Fibroblast of skin of abdomen (primary cell): ENCODE measurements around the gene PAX6.

Experiments
- DNase-seq: peaks from one replicate; pipeline ENCODE4 v3.0.0-alpha.2; 2013

The PAX6 gene

DNA sequence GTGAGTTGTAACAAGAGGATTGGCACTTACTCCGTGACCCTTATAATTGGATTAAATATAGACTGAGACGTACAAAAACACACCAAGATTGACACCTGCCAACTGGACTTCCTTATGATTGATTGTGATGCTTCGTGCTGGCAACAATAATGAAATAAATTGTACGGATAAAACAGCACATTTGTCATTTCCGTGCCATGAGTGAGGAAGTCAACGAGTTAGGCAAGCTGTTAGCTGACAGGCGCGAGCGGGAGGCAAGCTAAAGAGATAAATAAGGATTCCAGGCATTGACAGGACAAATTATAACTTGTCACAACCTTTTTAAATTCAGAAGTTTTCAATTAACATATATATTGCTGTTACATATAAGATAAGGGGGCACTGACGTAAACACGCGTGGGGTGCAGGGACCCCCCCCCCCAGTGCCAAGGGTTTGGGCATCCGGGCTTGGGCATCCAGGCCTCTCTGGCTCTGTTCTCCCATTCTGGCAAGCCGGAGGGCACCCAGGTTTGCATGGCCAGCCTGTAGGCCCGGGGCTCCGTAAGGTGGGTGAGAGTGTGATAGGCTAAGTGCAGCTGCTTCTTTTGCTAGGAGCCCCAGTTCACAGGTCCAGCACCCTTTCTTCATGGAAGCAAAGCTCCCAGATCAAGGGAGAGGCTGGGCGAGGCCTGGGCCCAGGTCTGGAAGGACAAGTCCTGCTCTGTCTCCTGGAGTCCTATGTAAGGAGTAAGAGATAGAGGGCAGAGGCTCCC, 11.2 kb upstream of the PAX6 start:
- DNase-seq: no peak

DNA sequence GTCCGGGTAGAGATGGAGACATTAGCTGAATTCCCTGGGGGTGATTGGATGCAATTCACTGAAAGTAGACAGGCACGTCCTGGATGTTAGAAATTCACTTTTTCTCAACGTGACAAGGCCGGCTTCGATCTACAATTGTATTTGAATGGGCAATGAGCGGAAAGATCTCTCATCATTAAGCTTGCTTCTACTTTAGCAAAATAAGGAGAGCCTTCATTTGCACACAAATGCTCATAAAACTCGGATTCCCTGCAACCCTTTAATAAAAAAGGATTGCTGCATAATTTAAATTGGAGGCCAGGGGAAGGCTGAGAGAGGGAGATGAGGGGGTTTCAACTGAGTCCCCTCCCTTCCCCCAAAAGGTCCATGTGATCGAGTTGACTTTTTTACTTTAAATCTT, 10.6 kb upstream of the PAX6 start:
- DNase-seq: no peak

DNA sequence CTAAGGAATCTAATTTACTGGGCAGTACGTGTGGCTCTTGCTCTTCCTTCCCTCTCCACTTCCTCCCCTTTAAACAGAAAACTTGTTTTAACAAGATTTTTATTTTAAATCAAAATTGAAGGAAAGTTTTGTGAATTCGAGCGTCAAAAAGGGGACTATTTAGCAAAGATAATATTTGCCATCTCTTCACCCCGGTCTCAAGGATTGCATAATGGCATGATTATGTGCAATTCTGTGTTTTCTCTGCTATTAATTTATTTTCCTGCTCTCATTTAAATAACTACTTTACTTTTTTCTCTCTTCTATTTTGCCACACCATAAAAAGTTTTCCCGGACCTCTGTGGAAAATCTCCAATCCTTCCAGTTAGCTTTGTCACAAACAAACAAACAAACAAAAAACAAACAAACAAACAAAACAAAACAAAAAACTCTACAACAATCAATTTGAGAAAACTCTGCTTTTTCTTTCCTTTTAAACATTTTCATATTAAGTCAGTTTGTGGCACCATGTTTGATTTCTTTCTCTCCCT, 10.2 kb upstream of the PAX6 start:
- no peak for DNase-seq

DNA sequence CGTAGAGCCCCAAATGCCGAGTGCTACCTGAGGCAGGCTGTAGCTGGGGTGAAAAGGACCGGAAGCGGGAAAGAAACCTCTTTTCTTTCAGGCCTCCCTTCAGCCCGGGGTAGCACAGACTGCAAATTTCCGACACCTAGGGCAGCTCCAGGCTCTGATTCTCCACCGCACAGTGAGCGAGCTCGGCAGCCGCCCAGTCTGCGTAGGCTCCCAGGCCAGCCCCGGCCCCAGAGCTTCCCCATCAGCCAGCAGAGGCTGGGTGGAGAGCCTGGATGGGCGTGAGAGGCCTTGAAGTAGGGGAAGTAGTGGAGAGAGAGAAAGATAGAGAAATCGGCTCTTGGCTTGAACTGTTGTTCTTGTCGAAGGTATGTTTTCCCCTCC, 9.3 kb upstream of the PAX6 start:
- no peak for DNase-seq

DNA sequence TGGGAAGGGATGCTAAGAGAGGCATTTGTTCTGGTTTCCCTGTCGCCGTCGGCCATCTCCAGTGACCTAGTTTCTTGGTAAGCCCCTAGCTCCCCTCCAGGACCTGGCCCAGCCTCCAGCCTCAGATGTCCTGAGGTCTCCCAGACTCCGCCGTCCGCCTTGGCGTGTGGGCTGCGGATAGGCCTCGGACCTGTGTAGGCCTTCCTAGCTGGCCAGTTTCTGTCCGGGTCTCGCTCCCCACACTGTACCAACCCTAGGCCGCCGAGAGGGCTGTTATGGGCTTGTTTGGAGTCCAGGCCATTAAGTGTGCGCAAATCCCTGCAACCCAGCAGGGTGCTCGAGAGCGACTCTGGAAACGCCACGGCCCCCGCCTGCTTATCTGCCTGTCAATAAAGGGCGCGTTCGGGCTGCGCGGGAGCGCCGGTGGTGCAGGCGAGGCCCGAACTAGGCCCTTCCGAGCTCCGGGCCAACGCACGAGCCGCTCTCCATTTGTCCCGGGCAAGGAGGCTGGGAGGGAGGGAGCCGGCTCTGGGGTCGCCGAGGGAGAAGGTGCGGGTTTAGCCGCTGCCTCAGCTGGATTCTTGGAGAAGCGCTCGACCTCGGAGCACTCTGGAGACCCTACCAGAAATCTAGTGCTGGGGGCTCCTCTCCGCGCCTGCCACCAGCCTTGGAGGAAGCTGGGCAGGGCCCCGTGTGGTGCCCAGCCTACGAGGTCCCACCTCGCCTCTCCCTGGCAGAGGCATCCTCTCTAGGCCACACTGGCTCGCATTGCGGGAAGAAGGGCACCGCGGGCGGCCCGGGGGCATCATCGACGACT, 8.7 kb upstream of the PAX6 start:
- DNase-seq: no peak

DNA sequence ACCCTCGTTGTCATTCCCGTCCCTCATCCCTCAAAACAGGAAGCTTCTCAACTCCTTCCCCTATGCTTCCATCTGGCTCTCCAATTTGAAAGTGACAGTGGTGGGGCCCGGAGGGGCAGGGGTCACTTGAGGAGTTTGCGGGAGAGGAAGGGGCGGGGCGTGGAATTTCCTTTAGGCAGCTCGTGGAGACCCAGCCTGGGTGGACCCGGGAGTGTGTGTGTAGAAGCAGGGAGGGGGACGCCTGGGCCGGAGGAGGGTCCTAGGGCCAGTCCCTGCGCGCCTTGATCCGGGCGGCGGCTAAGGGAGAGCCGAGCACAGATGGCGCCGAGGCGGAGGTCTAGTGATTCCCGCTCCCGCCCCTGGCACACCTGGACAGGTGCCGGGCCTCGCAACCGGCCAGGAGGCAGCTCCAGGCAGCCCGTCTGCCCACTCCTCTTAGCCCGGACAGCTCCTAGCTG, 7.8 kb upstream of the PAX6 start:
- no peak for DNase-seq

- no peak for DNase-seq
Measured at GRCh38 chr11:31818425-31818755, 7.3 kb upstream of the PAX6 start.

GRCh38 chr11:31817621-31818424, 6.7 kb upstream of the PAX6 start:
- DNase-seq: no peak

GRCh38 chr11:31817054-31817620, 6.0 kb upstream of the PAX6 start:
- no peak for DNase-seq

- no peak for DNase-seq
Measured at GRCh38 chr11:31816468-31817053, 5.4 kb upstream of the PAX6 start.

GRCh38 chr11:31815711-31816467, 4.8 kb upstream of the PAX6 start:
- no peak for DNase-seq

DNA sequence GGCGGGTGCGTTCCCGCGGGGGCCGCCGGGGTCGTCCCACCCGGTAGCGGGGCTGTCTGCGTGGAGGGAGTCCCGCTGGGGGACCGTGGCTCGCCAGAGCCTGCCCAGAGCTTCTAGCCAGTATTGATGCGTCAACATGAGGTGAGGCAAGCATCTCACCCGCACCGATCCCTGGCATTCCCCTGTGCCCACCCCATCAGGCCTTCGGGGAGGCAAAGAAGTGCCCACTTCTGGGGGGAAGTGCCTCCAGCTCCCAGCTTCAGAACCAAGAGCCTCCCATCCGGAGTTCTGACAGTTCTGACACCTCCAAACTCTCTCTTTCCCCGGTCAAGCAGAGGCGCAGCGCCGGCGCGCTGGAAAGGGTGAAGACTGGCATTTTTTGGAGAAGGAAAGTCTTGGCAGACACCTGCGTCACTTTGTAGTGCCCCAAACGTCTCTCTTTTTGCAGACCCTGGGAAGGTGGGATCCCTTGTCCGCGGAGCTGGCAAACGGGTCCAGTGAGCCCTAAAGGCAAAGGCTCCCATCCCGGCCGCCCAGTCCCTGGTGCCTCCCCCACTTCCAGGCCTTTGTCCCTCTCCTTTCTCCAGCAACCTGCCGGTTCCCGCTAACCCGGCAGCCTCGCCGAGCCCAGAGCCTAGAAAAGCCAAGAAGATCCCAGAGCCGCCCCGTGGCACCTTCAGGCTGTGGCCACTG, 3.2 kb upstream of the PAX6 start:
- DNase-seq: no peak

DNA sequence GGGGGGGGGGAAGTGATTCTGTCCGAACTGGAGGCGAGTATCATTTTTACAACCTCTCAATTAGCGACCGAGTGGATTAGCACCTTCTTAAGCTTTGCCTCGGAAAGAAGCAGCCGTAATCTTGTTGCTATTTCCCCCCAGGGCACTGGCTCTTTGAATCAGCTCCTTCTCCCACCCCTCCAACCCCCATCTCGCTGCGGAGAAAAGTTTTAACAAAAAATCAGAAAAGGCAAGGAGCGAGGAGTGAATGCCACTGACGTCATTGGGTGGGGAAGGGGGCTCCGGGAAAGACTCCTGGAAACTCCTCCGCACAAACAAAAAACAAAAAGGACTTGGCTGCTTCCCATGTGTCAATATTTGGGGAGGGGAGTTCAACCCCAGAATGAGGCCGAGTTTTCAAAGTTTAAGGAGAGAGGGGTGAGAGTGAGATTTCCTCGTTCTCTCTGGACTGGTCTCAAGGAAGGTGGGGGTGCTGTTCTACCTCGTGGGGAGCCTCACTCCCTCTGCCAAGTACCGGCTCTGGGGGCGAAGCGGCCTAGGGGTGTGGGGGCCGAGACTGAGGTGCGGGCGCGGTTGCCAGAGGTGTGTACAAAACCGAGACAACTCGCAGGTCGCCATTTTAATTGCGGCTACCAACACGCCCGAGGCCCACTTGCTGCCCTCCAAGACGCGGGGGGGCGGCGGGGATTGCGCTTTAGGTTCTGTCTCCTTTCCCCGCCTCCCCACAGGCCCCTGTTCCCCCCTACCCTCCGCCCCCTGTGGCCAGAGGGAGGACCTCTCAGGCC, 2.5 kb upstream of the PAX6 start:
- no peak for DNase-seq

DNA sequence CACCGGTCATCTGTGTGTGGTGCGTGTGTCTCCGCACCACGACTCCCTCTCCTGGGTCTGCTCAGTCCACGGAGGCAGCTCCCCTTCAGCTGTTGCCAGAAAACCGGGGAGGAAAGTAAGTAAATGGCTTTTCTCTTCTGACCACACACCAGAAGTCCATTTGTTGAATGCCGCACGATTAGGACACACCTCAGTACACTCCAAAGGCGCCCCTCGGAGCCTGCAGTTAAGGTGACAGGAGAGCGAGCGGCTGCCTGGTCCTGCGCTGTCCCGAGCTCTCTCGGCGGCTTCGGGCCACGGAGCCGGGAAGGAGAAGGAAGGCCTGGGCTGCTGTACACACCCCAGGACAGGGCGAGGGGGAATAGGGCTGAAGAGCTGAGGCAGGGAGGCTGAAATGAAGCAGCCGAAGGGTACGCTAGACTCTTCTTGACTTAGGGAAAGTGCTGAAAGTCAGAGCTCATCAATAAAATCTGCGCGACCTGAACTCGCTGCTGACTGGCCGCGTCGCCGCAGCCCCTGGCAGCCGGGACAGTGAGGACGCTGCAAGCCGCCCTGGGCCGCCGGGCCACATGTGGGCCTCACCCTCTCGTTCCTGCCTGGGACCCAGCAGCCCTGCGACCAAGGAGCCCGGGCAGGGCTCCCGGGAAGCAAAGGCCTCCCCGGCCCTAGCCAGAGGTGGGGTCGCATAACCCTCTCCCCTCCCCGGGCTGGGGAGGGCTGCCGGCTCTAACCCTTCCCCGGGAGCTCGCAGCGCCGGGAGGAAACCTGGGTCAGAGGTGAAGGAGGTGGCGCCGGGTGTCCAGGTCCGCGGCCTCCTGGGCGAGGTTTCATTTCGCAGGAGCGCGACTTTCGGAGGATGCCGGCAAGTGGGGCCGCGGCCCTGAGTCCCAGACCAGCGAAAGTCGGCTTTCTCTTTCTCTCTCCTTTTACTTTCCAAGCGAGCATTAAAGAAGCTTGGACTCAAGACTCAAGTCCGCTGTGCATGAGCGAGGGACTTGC, 1.6 kb upstream of the PAX6 start:
- no peak for DNase-seq

DNA sequence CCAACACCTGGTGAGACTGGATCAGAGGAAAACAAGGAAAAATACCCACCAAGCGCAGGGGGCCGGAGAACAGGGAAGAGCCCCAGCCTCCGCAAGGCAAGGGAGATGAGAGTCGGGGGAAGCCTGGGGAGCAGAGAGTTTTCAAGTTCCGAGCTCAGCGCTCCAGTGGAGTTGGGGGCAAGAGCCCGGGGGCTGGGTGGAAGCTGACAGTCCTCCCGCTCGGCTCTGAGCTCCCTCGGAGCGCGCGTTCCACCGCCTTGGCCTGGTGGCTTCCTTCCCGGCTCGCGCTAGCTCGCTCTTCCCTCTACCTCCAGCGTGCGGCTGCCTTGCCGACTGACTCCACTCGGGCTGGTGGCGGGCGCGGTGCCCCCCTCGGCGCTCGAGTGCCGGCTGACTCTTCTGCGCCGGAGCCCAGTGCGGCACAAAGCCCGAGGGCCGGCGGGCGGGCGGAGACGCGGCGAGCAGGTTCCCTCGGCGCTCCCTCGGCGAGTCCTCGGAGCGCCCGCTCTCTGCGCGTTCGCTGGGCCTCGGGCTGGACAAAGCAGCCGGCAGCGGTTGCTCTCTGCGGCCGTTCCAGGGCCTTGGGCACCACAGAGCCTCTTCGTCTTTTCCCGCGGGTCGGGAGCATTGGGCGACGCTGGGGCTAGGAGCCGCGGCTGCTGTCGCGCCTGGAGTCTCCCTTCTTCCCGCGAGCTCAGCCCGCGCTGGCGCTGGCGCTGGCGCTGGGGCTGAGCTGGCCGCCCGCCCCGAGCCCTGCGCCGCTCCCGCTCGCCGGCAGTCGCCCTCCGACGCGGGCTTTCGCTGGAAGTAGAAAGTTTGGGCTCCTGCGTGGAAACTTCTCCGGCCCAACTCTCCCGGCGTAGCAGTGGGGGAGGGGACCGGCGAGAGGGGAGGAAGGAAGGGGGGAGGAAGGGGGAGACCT, 1.0 kb downstream of the PAX6 start:
- DNase-seq: peak; percentile 55

DNA sequence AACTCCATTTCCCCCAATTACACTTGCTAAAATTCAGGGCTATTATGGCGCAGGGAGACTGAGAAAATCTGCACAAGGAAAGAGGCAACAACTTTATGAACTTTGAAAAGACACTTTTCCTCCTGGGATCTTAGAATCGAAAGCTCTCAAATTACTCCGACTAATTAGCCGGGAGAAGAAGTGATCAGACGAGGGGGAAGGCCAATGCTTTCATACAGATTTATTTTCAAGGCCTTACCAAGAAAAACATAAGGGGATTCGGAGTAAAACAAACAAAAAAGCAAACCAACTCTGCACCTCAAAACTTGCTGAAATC, 1.6 kb downstream of the PAX6 start:
- no peak for DNase-seq

DNA sequence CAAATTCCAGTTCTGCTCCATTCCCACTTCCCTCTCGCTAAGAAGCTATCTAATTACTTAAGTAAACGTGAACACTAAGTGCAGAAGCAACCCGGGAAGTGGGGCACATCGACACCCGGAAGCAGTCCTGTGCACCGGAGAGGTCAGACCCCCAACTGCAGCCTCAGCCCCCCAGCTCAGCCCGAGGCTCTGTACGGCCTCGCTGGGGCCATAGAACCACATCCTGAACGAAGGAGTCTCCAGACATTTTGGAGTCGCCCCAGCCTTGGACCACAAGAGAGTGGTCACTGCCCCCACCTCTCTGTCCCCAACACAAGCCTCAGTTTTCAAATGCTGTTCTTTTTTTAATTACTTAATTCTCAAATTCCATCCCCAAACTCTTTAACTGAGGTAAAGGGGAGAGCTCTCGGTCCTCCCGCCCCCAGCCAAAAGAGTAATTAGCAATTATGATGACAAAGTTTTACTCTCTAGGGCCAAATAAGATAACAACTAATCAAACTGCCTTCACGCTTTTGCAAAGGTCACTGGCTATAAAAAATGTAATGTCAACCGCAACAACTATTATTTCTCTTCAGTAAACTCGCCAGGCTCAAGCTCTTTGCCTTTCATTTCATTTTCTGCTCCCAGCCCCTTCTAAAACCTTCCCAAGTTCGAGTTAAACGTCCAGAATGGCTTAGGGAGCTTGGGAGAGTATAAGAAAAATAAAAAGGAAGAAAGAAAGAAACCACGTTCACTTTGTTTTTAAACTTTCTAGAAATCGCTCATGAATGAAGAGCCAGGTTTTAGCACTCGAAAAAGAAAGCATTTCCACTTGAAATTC, 2.2 kb downstream of the PAX6 start:
- no peak for DNase-seq
